IPS-20b (cell line): ENCODE measurements around the gene DAP.
A peak's percentile ranks its signal among the peaks of the same experiment; 100 is the strongest.

Source experiments
- H3K27ac ChIP-seq: one replicate; pipeline ENCODE4 v1.5.1; 2013; ENCODE audit warnings: low read length
- H3K27me3 ChIP-seq: 2 replicates; pipeline ENCODE4 v1.6.1; 2013; ENCODE audit warnings: mild to moderate bottlenecking, low read length, inconsistent platforms; ENCODE audit not compliant: insufficient read depth
- H3K36me3 ChIP-seq: 2 replicates; pipeline ENCODE4 v1.6.1; 2013; ENCODE audit warnings: low read depth, mild to moderate bottlenecking, inconsistent platforms, low read length, moderate library complexity; ENCODE audit not compliant: insufficient read depth
- H3K4me1 ChIP-seq: 2 replicates; pipeline ENCODE4 v1.6.1; 2013; ENCODE audit warnings: mild to moderate bottlenecking, control low read depth, inconsistent platforms, low read length, moderate library complexity; ENCODE audit not compliant: insufficient read depth
- H3K4me3 ChIP-seq: 2 replicates; pipeline ENCODE4 v1.5.1; 2013; ENCODE audit warnings: mild to moderate bottlenecking, low read length, inconsistent platforms
- H3K9ac ChIP-seq: 2 replicates; pipeline ENCODE4 v1.6.1; 2013; ENCODE audit warnings: low read depth, mild to moderate bottlenecking, inconsistent platforms, low read length, moderate library complexity
- H3K9me3 ChIP-seq: 2 replicates; pipeline ENCODE4 v1.6.1; 2013; ENCODE audit warnings: mild to moderate bottlenecking, low read depth, low read length, inconsistent platforms; ENCODE audit not compliant: insufficient read depth

DAP gene

GRCh38 chr5:10761185-10761932 lies at the start of gene DAP:
Gene DAP (minus strand): TSS chr5:10761234. CDS start chr5:10761068, 166 bp downstream.
- Histone ChIP-seq H3K4me1 (peaks cover 11% of the 10 kb centered on the region), H3K27ac (peak within 1 kb of the TSS; percentile 25), H3K36me3 (no peaks in the 10 kb centered on the region), H3K27me3 (peaks cover 20% of the 10 kb centered on the region), H3K9ac (peak within 1 kb of the TSS; percentile 75; the same call in 1 of the 2 replicates), H3K4me3 (peak within 1 kb of the TSS; percentile 79), H3K9me3 (no peaks in the 10 kb centered on the region)

DNA sequence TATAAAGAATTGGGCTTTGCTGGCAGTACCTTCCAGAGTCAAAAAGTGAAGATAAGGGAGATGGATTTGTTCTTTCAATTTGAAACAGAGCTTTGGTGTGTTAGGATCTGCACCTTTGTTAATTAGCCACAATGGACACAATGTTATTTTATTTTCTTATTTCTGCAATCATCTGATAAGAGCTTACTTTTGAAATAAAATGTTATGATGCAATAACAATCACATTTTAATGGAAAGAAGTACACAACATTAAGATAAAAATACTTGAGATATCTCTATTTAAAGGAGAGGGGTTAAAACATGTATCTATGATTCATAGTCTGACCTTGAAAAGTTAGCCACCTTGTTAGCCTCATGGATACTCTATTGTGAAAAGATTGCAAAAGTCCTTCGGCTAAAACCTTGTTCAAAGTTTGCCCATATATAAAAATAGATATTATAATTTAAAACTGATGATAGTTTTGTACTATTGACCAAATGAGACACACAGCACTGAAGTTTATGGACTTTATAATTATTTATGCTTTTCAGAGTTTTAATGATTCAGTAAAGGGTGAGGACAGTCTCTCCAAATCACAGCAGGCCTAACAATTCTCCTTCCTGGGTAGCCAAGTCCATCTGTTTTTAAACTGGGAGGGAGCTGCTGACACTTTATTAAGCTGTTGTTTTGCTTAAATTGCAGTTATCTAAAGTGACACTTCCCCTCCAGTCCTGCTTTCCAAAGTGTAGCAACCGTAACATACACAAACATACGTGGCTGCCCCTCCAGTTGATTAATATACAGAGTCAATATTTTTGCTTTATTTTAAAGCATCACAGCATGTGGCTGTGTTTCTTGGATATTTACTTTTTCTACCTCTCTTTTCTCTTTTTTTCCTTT lies 47.6 kb upstream of the DAP start:
- no peak overlapping the region for H3K4me3 ChIP-seq
- no peaks in the 10 kb centered on the region for H3K36me3 ChIP-seq
- H3K9ac ChIP-seq: no peak overlapping the region
- H3K9me3 ChIP-seq: no peaks in the 10 kb centered on the region
- no peaks in the 10 kb centered on the region for H3K4me1 ChIP-seq
- H3K27ac ChIP-seq: no peak overlapping the region
- H3K27me3 ChIP-seq: no peaks in the 10 kb centered on the region

- H3K4me3 ChIP-seq: no peak overlapping the region
- no peaks in the 10 kb centered on the region for H3K9me3 ChIP-seq
- H3K36me3 ChIP-seq: no peaks in the 10 kb centered on the region
- peaks cover 8% of the 10 kb centered on the region; the same call in 1 of the 2 replicates for H3K4me1 ChIP-seq
- no peaks in the 10 kb centered on the region for H3K27me3 ChIP-seq
- H3K27ac ChIP-seq: no peak overlapping the region
- no peak overlapping the region for H3K9ac ChIP-seq
Measured at GRCh38 chr5:10801931-10802666, 41.1 kb upstream of the DAP start.

GRCh38 chr5:10800852-10801251 lies 39.8 kb upstream of the DAP start:
- Histone ChIP-seq H3K4me1 (peaks cover 8% of the 10 kb centered on the region; the same call in 1 of the 2 replicates), H3K27ac (no peak overlapping the region), H3K4me3 (no peak overlapping the region), H3K9ac (no peak overlapping the region), H3K36me3 (no peaks in the 10 kb centered on the region), H3K27me3 (no peaks in the 10 kb centered on the region), H3K9me3 (no peaks in the 10 kb centered on the region)

- no peak overlapping the region for H3K27ac ChIP-seq
- no peaks in the 10 kb centered on the region for H3K9me3 ChIP-seq
- H3K27me3 ChIP-seq: no peaks in the 10 kb centered on the region
- H3K36me3 ChIP-seq: no peaks in the 10 kb centered on the region
- H3K4me1 ChIP-seq: peaks cover 5% of the 10 kb centered on the region; the same call in 1 of the 2 replicates
- no peak overlapping the region for H3K9ac ChIP-seq
- H3K4me3 ChIP-seq: no peak overlapping the region
Measured at GRCh38 chr5:10797261-10797660, 36.2 kb upstream of the DAP start.

DNA sequence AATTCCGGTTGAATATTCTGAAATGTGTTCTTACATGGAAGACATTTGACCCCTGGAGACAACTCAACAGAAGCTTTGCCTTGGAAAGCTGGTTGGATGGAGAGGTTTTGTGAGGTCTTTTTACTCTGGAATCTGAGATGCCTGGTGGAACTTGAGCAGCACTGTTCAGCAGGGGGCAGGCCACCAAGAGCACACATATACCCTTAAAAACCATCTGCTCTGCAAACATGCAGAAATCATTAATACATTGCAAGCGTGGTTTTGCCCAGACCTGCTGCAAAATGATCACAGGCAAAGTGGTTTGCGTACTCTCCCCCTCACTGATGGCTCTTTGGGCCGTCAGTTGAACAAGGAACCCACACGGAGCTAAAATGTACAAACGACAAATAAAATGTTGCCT lies 32.8 kb upstream of the DAP start:
- H3K36me3 ChIP-seq: no peaks in the 10 kb centered on the region
- H3K4me1 ChIP-seq: no peaks in the 10 kb centered on the region
- H3K9me3 ChIP-seq: no peaks in the 10 kb centered on the region
- no peaks in the 10 kb centered on the region for H3K27me3 ChIP-seq
- no peak overlapping the region for H3K4me3 ChIP-seq
- no peak overlapping the region for H3K27ac ChIP-seq
- no peak overlapping the region for H3K9ac ChIP-seq

GRCh38 chr5:10792336-10792735 lies 31.3 kb upstream of the DAP start:
- H3K36me3 ChIP-seq: no peaks in the 10 kb centered on the region
- H3K4me1 ChIP-seq: no peaks in the 10 kb centered on the region
- H3K9me3 ChIP-seq: no peaks in the 10 kb centered on the region
- H3K9ac ChIP-seq: no peak overlapping the region
- no peak overlapping the region for H3K27ac ChIP-seq
- H3K27me3 ChIP-seq: no peaks in the 10 kb centered on the region
- H3K4me3 ChIP-seq: no peak overlapping the region

- H3K36me3 ChIP-seq: no peaks in the 10 kb centered on the region
- no peaks in the 10 kb centered on the region for H3K4me1 ChIP-seq
- H3K27ac ChIP-seq: no peak overlapping the region
- H3K9ac ChIP-seq: no peak overlapping the region
- H3K27me3 ChIP-seq: no peaks in the 10 kb centered on the region
- no peaks in the 10 kb centered on the region for H3K9me3 ChIP-seq
- no peak overlapping the region for H3K4me3 ChIP-seq
Measured at GRCh38 chr5:10789726-10790125, 28.7 kb upstream of the DAP start.

DNA sequence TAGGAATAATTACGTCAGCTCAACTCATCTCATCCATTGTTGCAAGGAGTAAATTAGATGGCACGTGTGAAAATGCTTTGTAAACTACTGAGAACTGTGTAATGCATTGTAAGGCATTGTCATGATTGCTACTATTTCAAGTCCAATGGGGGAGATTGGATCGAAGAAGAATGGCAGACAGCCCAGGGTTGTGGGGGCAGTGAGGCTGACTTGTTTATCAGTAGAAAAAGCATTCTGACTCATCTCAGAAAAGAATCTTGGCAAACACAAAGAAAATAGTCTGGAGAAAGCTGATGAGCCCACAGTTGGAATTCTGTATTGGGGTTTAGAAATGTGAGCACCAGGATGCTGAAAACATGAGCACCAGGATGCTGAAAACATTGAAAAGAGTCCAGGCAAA lies 28.0 kb upstream of the DAP start:
- Histone ChIP-seq H3K27ac (no peak overlapping the region), H3K9me3 (no peaks in the 10 kb centered on the region), H3K9ac (no peak overlapping the region), H3K36me3 (no peaks in the 10 kb centered on the region), H3K4me1 (no peaks in the 10 kb centered on the region), H3K4me3 (no peak overlapping the region), H3K27me3 (no peaks in the 10 kb centered on the region)

DNA sequence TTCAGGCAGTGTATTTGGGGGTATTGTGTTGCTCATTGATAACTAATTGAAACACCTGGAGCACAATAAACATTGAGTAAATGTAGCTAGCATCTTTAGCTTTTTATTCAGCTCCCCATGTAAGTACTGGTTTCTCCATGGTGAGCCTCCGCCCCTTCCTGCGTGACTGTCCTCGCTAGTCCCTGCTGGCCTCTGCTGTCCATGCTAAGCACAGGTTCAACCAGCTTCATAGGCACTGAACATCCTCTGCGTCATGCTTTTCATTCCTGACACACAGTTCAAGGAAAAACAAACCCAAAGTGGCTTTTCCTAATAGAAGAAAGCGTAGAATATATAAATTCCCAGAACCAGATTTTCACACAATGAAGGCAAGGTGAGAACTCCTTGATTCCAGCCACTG lies 27.3 kb upstream of the DAP start:
- Histone ChIP-seq H3K36me3 (no peaks in the 10 kb centered on the region), H3K9me3 (no peaks in the 10 kb centered on the region)

GRCh38 chr5:10786835-10787234 lies 25.8 kb upstream of the DAP start:
- H3K27ac ChIP-seq: no peak overlapping the region
- H3K4me1 ChIP-seq: no peaks in the 10 kb centered on the region
- H3K4me3 ChIP-seq: no peak overlapping the region
- no peaks in the 10 kb centered on the region for H3K27me3 ChIP-seq
- no peak overlapping the region for H3K9ac ChIP-seq
- H3K9me3 ChIP-seq: no peaks in the 10 kb centered on the region
- H3K36me3 ChIP-seq: no peaks in the 10 kb centered on the region

More for the DNA sequence above, 27.3 kb upstream of the DAP start:
- Histone ChIP-seq H3K4me3 (no peak overlapping the region), H3K4me1 (no peaks in the 10 kb centered on the region), H3K27me3 (no peaks in the 10 kb centered on the region), H3K27ac (no peak overlapping the region), H3K9ac (no peak overlapping the region)
